Hematopoietic multipotent progenitor cell treated with erythropoietin and hydrocortisone succinate and interleukin-3 and kit ligand, for 17 days (in vitro differentiated cells): ENCODE measurements around the gene SHROOM2.

ENCODE experiments used
- DNase-seq: peaks from one replicate; pipeline ENCODE4 v3.0.0-alpha.2; 2015; ENCODE audit warnings: low spot score

SHROOM2 gene

GRCh38 chrX:9897761-9898161 lies 111.5 kb downstream of the SHROOM2 start:
- DNase-seq = no peak

GRCh38 chrX:9899640-9900111 lies 113.4 kb downstream of the SHROOM2 start:
- no peak for DNase-seq

- DNase-seq = no peak
These were observed 116.4 kb downstream of the SHROOM2 start for GRCh38 chrX:9902656-9903055.

- DNase-seq = no peak
These were observed 116.9 kb downstream of the SHROOM2 start for GRCh38 chrX:9903146-9903545.

GRCh38 chrX:9905288-9905687 lies 119.1 kb downstream of the SHROOM2 start:
- DNase-seq = no peak

GRCh38 chrX:9905721-9906120 lies 119.5 kb downstream of the SHROOM2 start:
- DNase-seq = no peak

- DNase-seq = no peak
These were observed 120.7 kb downstream of the SHROOM2 start for GRCh38 chrX:9906919-9907318.

- no peak for DNase-seq
These were observed 121.6 kb downstream of the SHROOM2 start for GRCh38 chrX:9907645-9908387.

- no peak for DNase-seq
These were observed 123.0 kb downstream of the SHROOM2 start for GRCh38 chrX:9909254-9909653.

- no peak for DNase-seq
These were observed 125.3 kb downstream of the SHROOM2 start for GRCh38 chrX:9911487-9911886.

GRCh38 chrX:9912351-9913145 lies 126.3 kb downstream of the SHROOM2 start:
- no peak for DNase-seq

- DNase-seq = no peak
These were observed 126.9 kb downstream of the SHROOM2 start for GRCh38 chrX:9913146-9913433.

GRCh38 chrX:9917861-9918260 lies 131.6 kb downstream of the SHROOM2 start:
- no peak for DNase-seq

GRCh38 chrX:9919632-9920172 lies 133.5 kb downstream of the SHROOM2 start:
- DNase-seq = no peak

GRCh38 chrX:9921407-9921806 lies 135.2 kb downstream of the SHROOM2 start:
- no peak for DNase-seq

GRCh38 chrX:9923357-9923756 lies 137.1 kb downstream of the SHROOM2 start:
- no peak for DNase-seq

GRCh38 chrX:9926002-9926401 lies 139.8 kb downstream of the SHROOM2 start:
- DNase-seq = no peak

- no peak for DNase-seq
These were observed 141.7 kb downstream of the SHROOM2 start for GRCh38 chrX:9927698-9928482.

GRCh38 chrX:9935436-9935835 lies 149.2 kb downstream of the SHROOM2 start:
- DNase-seq = no peak

- no peak for DNase-seq
These were observed 151.5 kb downstream of the SHROOM2 start for GRCh38 chrX:9937761-9938160.

- no peak for DNase-seq
These were observed 152.3 kb downstream of the SHROOM2 start for GRCh38 chrX:9938516-9938915.

- DNase-seq = no peak
These were observed 154.2 kb downstream of the SHROOM2 start for GRCh38 chrX:9940421-9940820.

- DNase-seq = no peak
These were observed 155.9 kb downstream of the SHROOM2 start for GRCh38 chrX:9942086-9942485.
